NCI-H446 treated with DMSO at 0.1 percent for 48 hours (cell line): Measurements from ENCODE around the gene GARS1.

Source experiments
- DNase-seq: peaks from one replicate; lab custom pipeline; 2025; lab: John Stamatoyannopoulos, UW

GARS1 gene

GRCh38 chr7:30656006-30656957 lies 61.6 kb downstream of the GARS1 start:
- DNase-seq = no peak

- DNase-seq = no peak
Observed at GRCh38 chr7:30657131-30657530, 62.5 kb downstream of the GARS1 start.

- no peak for DNase-seq
Observed at GRCh38 chr7:30658479-30659074, 63.9 kb downstream of the GARS1 start.

GRCh38 chr7:30659312-30659711 lies 64.6 kb downstream of the GARS1 start:
- DNase-seq = peak; percentile 74

GRCh38 chr7:30660331-30661255 lies 65.9 kb downstream of the GARS1 start:
- DNase-seq = peak; percentile 48

GRCh38 chr7:30661926-30662325 lies 67.2 kb downstream of the GARS1 start:
- no peak for DNase-seq

- DNase-seq = no peak
Observed at GRCh38 chr7:30662431-30662939, 67.8 kb downstream of the GARS1 start.

- no peak for DNase-seq
Observed at GRCh38 chr7:30663414-30663813, 68.7 kb downstream of the GARS1 start.

- no peak for DNase-seq
Observed at GRCh38 chr7:30664184-30664885, 69.7 kb downstream of the GARS1 start.

- DNase-seq = no peak
Observed at GRCh38 chr7:30665043-30665442, 70.4 kb downstream of the GARS1 start.

GRCh38 chr7:30665449-30665848 lies 70.8 kb downstream of the GARS1 start:
- no peak for DNase-seq

GRCh38 chr7:30667172-30667571 lies 72.5 kb downstream of the GARS1 start:
- DNase-seq = no peak

- DNase-seq = no peak
Observed at GRCh38 chr7:30668102-30668501, 73.4 kb downstream of the GARS1 start.

- DNase-seq = no peak
Observed at GRCh38 chr7:30671793-30672465, 77.3 kb downstream of the GARS1 start.

- no peak for DNase-seq
Observed at GRCh38 chr7:30674420-30674819, 79.7 kb downstream of the GARS1 start.

- no peak for DNase-seq
Observed at GRCh38 chr7:30674876-30675275, 80.2 kb downstream of the GARS1 start.

- DNase-seq = no peak
Observed at GRCh38 chr7:30678805-30679204, 84.1 kb downstream of the GARS1 start.

GRCh38 chr7:30679664-30680063 lies 85.0 kb downstream of the GARS1 start:
- DNase-seq = no peak

- DNase-seq = no peak
Observed at GRCh38 chr7:30681331-30681797, 86.7 kb downstream of the GARS1 start.

- no peak for DNase-seq
Observed at GRCh38 chr7:30681815-30682211, 87.1 kb downstream of the GARS1 start.
